SU-DHL-6 (cell line): ENCODE data around the gene SRSF11.

ENCODE experiments used
- CTCF ChIP-seq: fragments of 200-600 bp; sonication (generic); IDR thresholded peaks from one replicate; pipeline ENCODE4 v1.5.1; 2017; ENCODE audit warnings: antibody characterized with exemption, mild to moderate bottlenecking, low read length, moderate library complexity; ENCODE audit not compliant: insufficient read depth, poor library complexity, severe bottlenecking
- EZH2phosphoT487 ChIP-seq: fragments of 200-600 bp; sonication (generic), shearing (Covaris generic); conservative IDR thresholded peaks from 2 replicates; pipeline ENCODE4 v1.6.1; 2018; ENCODE audit warnings: mild to moderate bottlenecking, antibody characterized with exemption, low read length, moderate library complexity, mixed read lengths

DNA sequence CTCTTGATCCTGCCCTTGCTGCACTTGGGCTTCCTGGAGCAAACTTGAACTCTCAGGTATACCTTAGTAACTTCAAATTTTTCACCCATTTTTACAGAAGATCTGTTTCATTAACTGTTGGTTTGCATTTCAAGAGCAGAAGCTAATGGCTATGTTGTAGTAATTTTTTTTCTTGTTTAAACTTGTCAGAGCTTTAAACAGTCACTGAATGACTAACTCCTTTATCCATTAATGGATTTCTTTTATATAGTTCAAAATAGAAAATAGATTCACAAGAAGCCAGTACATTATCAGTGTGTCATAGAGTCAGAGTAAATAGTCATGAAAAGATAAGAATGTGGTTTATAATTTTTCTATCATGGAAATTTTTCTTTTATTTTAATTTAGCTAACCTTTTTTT, 13.6 kb downstream of the SRSF11 start:
- TF ChIP-seq CTCF (no peak), EZH2phosphoT487 (no peak)
